A549 (cell line): Measurements from ENCODE around the gene FSTL4. TPM values are rescaled to one million over a fixed set of nuclear protein-coding genes. Genes with fewer than 3 reads are reported as not detected.

Experiments
- ATAC-seq, 2 experiments: fragments of 200-7000 bp in 1 of 2; fragments of >200 bp in 1 of 2; cut with Nextera tagmentation in 1 of 2; cut with Tn5 transposase in 1 of 2; 3 replicates each; pipeline versions ENCODE4 v1.8.0 to v1.9.1; 2018 to 2020; ENCODE audit warnings: mild to moderate bottlenecking in 1 of 2, moderate library complexity in 1 of 2
- CTCF ChIA-PET: fragments of 300-600 bp; sonication (Branson Sonifier 250); formaldehyde crosslinking; extraction: SDS; loops from one replicate; lab custom pipeline; 2021; ENCODE audit warnings: antibody characterized with exemption, inconsistent platforms; lab: Yijun Ruan, JAX
- POLR2A ChIA-PET: fragments of 350-600 bp; formaldehyde crosslinking; extraction: SDS; loops from one replicate; lab custom pipeline; 2021; ENCODE audit warnings: antibody characterized with exemption, inconsistent platforms; lab: Yijun Ruan, JAX
- DNase-seq, 2 experiments: peaks; one replicate each; pipeline versions ENCODE4 v3.0.0 to v3.0.0-alpha.2; 2011 to 2016; ENCODE audit warnings: low read depth in 1 of 2, low spot score in 1 of 2
- FAIRE-seq: peaks from 2 replicates; lab custom pipeline; 2011; peaks lifted over from hg19 to GRCh38; lab: Jason Lieb, UNC
- H3K27ac ChIP-seq, 2 experiments: fragments of >200 bp; sonication (Bioruptor Twin); formaldehyde crosslinking; 3 replicates each; pipeline ENCODE4 v1.5.1; 2016 to 2017
- H3K4me1 ChIP-seq: fragments of >200 bp; sonication (Bioruptor Twin); formaldehyde crosslinking; 3 replicates; pipeline ENCODE4 v1.6.1; 2016
- H3K4me2 ChIP-seq: fragments of >200 bp; sonication (Bioruptor Twin); formaldehyde crosslinking; 3 replicates; pipeline ENCODE4 v1.6.1; 2016
- H3K4me3 ChIP-seq: fragments of >200 bp; sonication (Bioruptor Twin); formaldehyde crosslinking; 3 replicates; pipeline ENCODE4 v1.5.1; 2016
- H3K9me3 ChIP-seq: fragments of >200 bp; sonication (Bioruptor Twin); formaldehyde crosslinking; 3 replicates; pipeline ENCODE4 v1.6.1; 2016
- ATOH8 ChIP-seq: fragments of 250-450 bp; sonication (Bioruptor Pico); IDR thresholded peaks from 2 replicates; pipeline ENCODE4 v1.5.0; 2020; ENCODE audit warnings: low read depth, mild to moderate bottlenecking, moderate library complexity
- CBX8 ChIP-seq: fragments of 200-600 bp; sonication (generic); IDR thresholded peaks from 2 replicates; pipeline ENCODE4 v1.6.1; 2016
- CEBPB ChIP-seq, 2 experiments: fragments of >200 bp in 1 of 2; sonication (Bioruptor Twin) in 1 of 2; formaldehyde crosslinking in 1 of 2; IDR thresholded peaks; 2 replicates each; pipeline ENCODE4 v1.6.1; 2012 to 2016
- CTCF ChIP-seq: fragments of >200 bp; sonication (Bioruptor Twin); formaldehyde crosslinking; IDR thresholded peaks from 3 replicates; pipeline ENCODE4 v1.5.1; 2016
- EHMT2 ChIP-seq: fragments of 200-600 bp; sonication (generic); IDR thresholded peaks from 2 replicates; pipeline ENCODE4 v1.6.1; 2016; ENCODE audit warnings: antibody characterized with exemption, low read depth, mild to moderate bottlenecking, moderate library complexity
- FOSL2 ChIP-seq, 2 experiments: fragments of 450-650 bp in 1 of 2; fragments of >200 bp in 1 of 2; sonication (Bioruptor Twin) in 1 of 2; formaldehyde crosslinking; IDR thresholded peaks; 2 replicates each; pipeline versions ENCODE4 v1.5.0 to v1.6.1; 2016 to 2020; ENCODE audit warnings: mild to moderate bottlenecking in 1 of 2, moderate library complexity in 1 of 2
- GATA3 ChIP-seq: IDR thresholded peaks from 2 replicates; pipeline ENCODE4 v1.6.1; 2012; ENCODE audit warnings: borderline replicate concordance
- HOXA7 ChIP-seq: fragments of 250-450 bp; sonication (Bioruptor Pico); IDR thresholded peaks from 2 replicates; pipeline ENCODE4 v1.5.0; 2020; ENCODE audit warnings: mild to moderate bottlenecking, moderate library complexity
- HOXB5 ChIP-seq: fragments of 250-450 bp; sonication (Bioruptor Pico); IDR thresholded peaks from 2 replicates; pipeline ENCODE4 v1.5.0; 2020; ENCODE audit warnings: mild to moderate bottlenecking, moderate library complexity
- JUN ChIP-seq, 2 experiments: fragments of >200 bp; sonication (Bioruptor Twin); formaldehyde crosslinking; IDR thresholded peaks; 2 replicates in 1 of 2; 3 replicates in 1 of 2; pipeline ENCODE4 v1.6.1; 2016 to 2017
- KDM5A ChIP-seq: fragments of 200-600 bp; sonication (generic); IDR thresholded peaks from 2 replicates; pipeline ENCODE4 v1.6.1; 2016; ENCODE audit warnings: antibody characterized with exemption, mild to moderate bottlenecking
- MAZ ChIP-seq: fragments of 150-350 bp; IDR thresholded peaks from 2 replicates; pipeline ENCODE4 v1.6.1; 2014; ENCODE audit warnings: antibody characterized with exemption, low read depth, low read length, borderline replicate concordance
- NFE2L2 ChIP-seq: fragments of 150-350 bp; conservative IDR thresholded peaks from 2 replicates; pipeline ENCODE4 v1.6.1; 2014; ENCODE audit warnings: low read length
- NPAS2 ChIP-seq: fragments of 250-450 bp; sonication (Bioruptor Pico); IDR thresholded peaks from 2 replicates; pipeline ENCODE4 v1.8.0; 2022; ENCODE audit warnings: mild to moderate bottlenecking, moderate library complexity, borderline replicate concordance
- POLR2A ChIP-seq: IDR thresholded peaks from 2 replicates; pipeline ENCODE4 v1.6.1; 2012; ENCODE audit warnings: mild to moderate bottlenecking, low read length
- POLR2AphosphoS2 ChIP-seq: conservative IDR thresholded peaks from 2 replicates; pipeline ENCODE4 v1.6.1; 2012; ENCODE audit warnings: low read length, improper control_type of control experiment, inconsistent platforms
- REST ChIP-seq: fragments of 200-600 bp; sonication (generic); IDR thresholded peaks from 2 replicates; pipeline ENCODE4 v1.6.1; 2016; ENCODE audit warnings: antibody characterized with exemption, mild to moderate bottlenecking, moderate library complexity
- RNF2 ChIP-seq: fragments of 200-600 bp; sonication (generic); IDR thresholded peaks from 2 replicates; pipeline ENCODE4 v1.6.1; 2016; ENCODE audit warnings: low read depth, mild to moderate bottlenecking, antibody characterized with exemption, moderate library complexity, borderline replicate concordance
- ZC3H11A ChIP-seq: fragments of 450-650 bp; IDR thresholded peaks from 2 replicates; pipeline ENCODE4 v1.6.1; 2014; ENCODE audit warnings: antibody characterized with exemption, mild to moderate bottlenecking
- WGBS: methylation state at CpG from one replicate; pipeline ENCODE4 v1.1.6; 2017; ENCODE audit errors: missing lambda C conversion rate; 5-methylcytosine and 5-hydroxymethylcytosine counted together
- polyA plus RNA-seq, 4 experiments: library from polyadenylated mRNA; depleted of rRNA in 3 of 4; stranded (reverse); fragments of >200 nt; fragmentation: RNase III in 1 of 4; extraction: RNeasy Plus Mini Kit Qiagen cat#74134 plus additional on column Dnase treatment in 1 of 4; gene quantifications; 2 replicates in 3 of 4; 3 replicates in 1 of 4; pipeline ENCODE4 v1.2.3, GENCODE V29; 2011 to 2017
- TF ChIP-seq, protein P1 (sequence below): fragments of 150-350 bp; IDR thresholded peaks from 2 replicates; pipeline ENCODE4 v1.6.1; 2014; ENCODE audit warnings: low read depth, mild to moderate bottlenecking, low read length
- TF ChIP-seq, protein P2 (sequence below): IDR thresholded peaks from 2 replicates; pipeline ENCODE4 v1.6.1; 2012; ENCODE audit warnings: low read depth, borderline replicate concordance

FSTL4 gene
- polyA plus RNA-seq, 2 of the 4 experiments (the other 2 are of a cell fraction): 1.6 to 1.8 TPM

DNA sequence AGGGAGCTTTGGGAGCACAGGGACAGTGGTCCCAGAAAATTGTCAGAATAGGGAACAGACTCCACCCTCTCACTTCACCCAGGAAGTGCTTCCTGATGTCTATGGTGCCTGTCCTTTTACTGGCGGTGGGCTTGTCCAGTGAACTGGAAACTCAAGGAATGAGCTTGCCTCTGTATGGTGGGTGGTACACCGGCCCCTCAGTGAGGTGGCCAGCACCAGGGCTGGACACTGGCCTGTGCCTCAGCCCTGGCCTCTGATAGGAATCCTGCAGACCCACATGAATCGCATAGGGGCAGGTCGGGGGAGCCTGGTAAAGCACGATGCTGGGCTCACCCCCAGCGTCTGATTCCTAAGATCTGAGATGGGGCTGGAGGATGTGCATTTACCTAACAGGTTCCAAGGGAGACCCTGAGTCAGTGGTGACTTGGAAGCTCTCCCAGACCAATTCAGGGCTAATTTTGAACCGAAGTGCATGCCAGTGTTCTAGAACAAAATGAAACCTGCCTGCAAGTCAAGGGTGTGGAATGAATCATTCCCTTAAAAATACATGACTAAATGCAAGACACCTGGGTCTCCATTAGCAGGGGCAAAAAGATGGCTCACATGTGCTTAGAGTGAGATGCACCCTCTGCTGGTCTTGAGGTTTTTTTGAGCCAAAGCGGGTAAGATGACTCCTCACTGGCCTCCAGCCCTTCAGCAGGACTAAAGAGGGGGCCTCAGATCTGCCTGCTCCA, 382.2 kb downstream of the FSTL4 start:
- 92% methylated on average over 3 of the region's 8 CpGs for WGBS
- DNase-seq (no peak), FAIRE-seq (no peak), ATAC-seq (no peak)
- Histone ChIP-seq H3K4me2 (no peak overlapping the region), H3K27ac (peak overlapping the region; percentile 28 to 57; a peak in 4 of 6 replicates), H3K9me3 (no peaks in the 10 kb centered on the region), H3K4me3 (no peak overlapping the region), H3K4me1 (peaks cover 28% of the 10 kb centered on the region)
- no peak for TF ChIP-seq ATOH8 (CRISPR knock-in tag)
- no peak for TF ChIP-seq CTCF
- TF ChIP-seq RNF2: no peak
- TF ChIP-seq FOSL2 (IDR thresholded peaks at IDR 0.05): no peak
- TF ChIP-seq FOSL2 (CRISPR knock-in tag; IDR thresholded peaks at IDR 0.05): no peak
- no peak for TF ChIP-seq HOXA7 (CRISPR knock-in tag)
- TF ChIP-seq, protein P1, sequence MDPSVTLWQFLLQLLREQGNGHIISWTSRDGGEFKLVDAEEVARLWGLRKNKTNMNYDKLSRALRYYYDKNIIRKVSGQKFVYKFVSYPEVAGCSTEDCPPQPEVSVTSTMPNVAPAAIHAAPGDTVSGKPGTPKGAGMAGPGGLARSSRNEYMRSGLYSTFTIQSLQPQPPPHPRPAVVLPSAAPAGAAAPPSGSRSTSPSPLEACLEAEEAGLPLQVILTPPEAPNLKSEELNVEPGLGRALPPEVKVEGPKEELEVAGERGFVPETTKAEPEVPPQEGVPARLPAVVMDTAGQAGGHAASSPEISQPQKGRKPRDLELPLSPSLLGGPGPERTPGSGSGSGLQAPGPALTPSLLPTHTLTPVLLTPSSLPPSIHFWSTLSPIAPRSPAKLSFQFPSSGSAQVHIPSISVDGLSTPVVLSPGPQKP: no peak
- TF ChIP-seq ZC3H11A: no peak
- TF ChIP-seq JUN (IDR thresholded peaks at IDR 0.05): no peak
- TF ChIP-seq POLR2AphosphoS2: no peak
- TF ChIP-seq KDM5A: no peak
- TF ChIP-seq, protein P2, sequence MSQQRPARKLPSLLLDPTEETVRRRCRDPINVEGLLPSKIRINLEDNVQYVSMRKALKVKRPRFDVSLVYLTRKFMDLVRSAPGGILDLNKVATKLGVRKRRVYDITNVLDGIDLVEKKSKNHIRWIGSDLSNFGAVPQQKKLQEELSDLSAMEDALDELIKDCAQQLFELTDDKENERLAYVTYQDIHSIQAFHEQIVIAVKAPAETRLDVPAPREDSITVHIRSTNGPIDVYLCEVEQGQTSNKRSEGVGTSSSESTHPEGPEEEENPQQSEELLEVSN: no peak
- TF ChIP-seq GATA3: no peak
- no peak for TF ChIP-seq NFE2L2
- TF ChIP-seq NPAS2 (CRISPR knock-in tag): no peak
- no peak for TF ChIP-seq HOXB5 (CRISPR knock-in tag)
- no peak for TF ChIP-seq CBX8
- TF ChIP-seq MAZ: no peak
- TF ChIP-seq EHMT2: no peak
- no peak for TF ChIP-seq CEBPB (IDR thresholded peaks at IDR 0.05)
- ChIA-PET POLR2A (no interaction called here), CTCF (interaction anchor here (10.2 kb wide), 1 partner anchor 15 kb away, joined by 71 read pairs; no protein-coding TSS in a partner anchor)

- peaks cover 31% of the 10 kb centered on the region for H3K4me1 ChIP-seq
- no peak overlapping the region for H3K4me3 ChIP-seq
- FAIRE-seq (no peak), DNase-seq (no peak), ATAC-seq (no peak)
- CTCF ChIA-PET: interaction anchor here (10.2 kb wide), 1 partner anchor 16 kb away, joined by 71 read pairs; no protein-coding TSS in a partner anchor
- no peak overlapping the region; a peak in 1 of 6 replicates for H3K27ac ChIP-seq
- no peak overlapping the region for H3K4me2 ChIP-seq
- no peaks in the 10 kb centered on the region for H3K9me3 ChIP-seq
- 78% methylated on average over 1 of the region's 1 CpG for WGBS
- TF ChIP-seq GATA3: no peak
- no peak for TF ChIP-seq POLR2A
- no peak for TF ChIP-seq NPAS2 (CRISPR knock-in tag)
- no peak for TF ChIP-seq REST
- POLR2A ChIA-PET: no interaction called here
Observed at GRCh38 chr5:133228316-133228715, 384.0 kb downstream of the FSTL4 start.
